ENCODE data around the gene MAPKAPK2.

MAPKAPK2 gene

GRCh38 chr1:206769304-206769731 lies 84.6 kb downstream of the MAPKAPK2 start:
- Histone ChIP-seq H3K4me3 (no peak overlapping the region), H3K4me1 (no peaks in the 10 kb centered on the region), H3K27me3 (peaks cover 0 to 7% of the 10 kb centered on the region in 2 donors), H3K36me3 (no peaks in the 10 kb centered on the region), H3K27ac (no peak overlapping the region), H3K9me3 (no peaks in the 10 kb centered on the region)
- intact Hi-C loops (cut with DNase I; ENCODE audit: low total_unique reads): no loop called here
- TF ChIP-seq CTCF (IDR thresholded peaks at IDR 0.05): no peak
- no peak for DNase-seq

- peak in 1 of 2 donors; percentile 34 for DNase-seq
- Histone ChIP-seq H3K4me1 (no peaks in the 10 kb centered on the region), H3K9me3 (no peaks in the 10 kb centered on the region), H3K4me3 (no peak within 1 kb of the TSS), H3K36me3 (no peaks in the 10 kb centered on the region), H3K27ac (no peak within 1 kb of the TSS), H3K27me3 (peaks cover 0 to 8% of the 10 kb centered on the region in 2 donors)
- intact Hi-C loops (cut with DNase I; ENCODE audit: low total_unique reads): no loop called here
- no peak for TF ChIP-seq CTCF (IDR thresholded peaks at IDR 0.05)
These were observed 86.0 kb downstream of the MAPKAPK2 start, which contains the start of gene IL19 for GRCh38 chr1:206770531-206771337. Gene IL19, plus strand, starts transcription at chr1:206770773. Its CDS starts 65,890 bp downstream, at chr1:206836663.

- H3K4me3 ChIP-seq: no peak overlapping the region
- H3K4me1 ChIP-seq: no peaks in the 10 kb centered on the region
- no peak for DNase-seq
These were observed 86.6 kb downstream of the MAPKAPK2 start for GRCh38 chr1:206771338-206771692.

GRCh38 chr1:206772243-206772937 lies 87.7 kb downstream of the MAPKAPK2 start, which contains the start of gene IL10:
Gene IL10, minus strand, starts transcription at chr1:206772494. Its CDS starts 59 bp downstream, at chr1:206772435.
- Histone ChIP-seq H3K9me3 (no peaks in the 10 kb centered on the region), H3K36me3 (no peaks in the 10 kb centered on the region), H3K4me1 (no peaks in the 10 kb centered on the region), H3K27ac (no peak within 1 kb of the TSS), H3K27me3 (peaks cover 0 to 8% of the 10 kb centered on the region in 2 donors), H3K4me3 (no peak within 1 kb of the TSS)
- no peak for TF ChIP-seq CTCF (IDR thresholded peaks at IDR 0.05)
- peak; percentile 58 to 73 for DNase-seq
- intact Hi-C loops (cut with DNase I; ENCODE audit: low total_unique reads): no loop called here

More at GRCh38 chr1:206771338-206771692, 86.6 kb downstream of the MAPKAPK2 start:
- Histone ChIP-seq H3K9me3 (no peaks in the 10 kb centered on the region), H3K27me3 (peaks cover 0 to 8% of the 10 kb centered on the region in 2 donors), H3K27ac (no peak overlapping the region), H3K36me3 (no peaks in the 10 kb centered on the region)
- intact Hi-C loops (cut with DNase I; ENCODE audit: low total_unique reads): no loop called here
- TF ChIP-seq CTCF (IDR thresholded peaks at IDR 0.05): no peak

GRCh38 chr1:206774093-206774492 lies 89.4 kb downstream of the MAPKAPK2 start:
- H3K36me3 ChIP-seq: no peaks in the 10 kb centered on the region
- H3K27me3 ChIP-seq: peaks cover 0 to 8% of the 10 kb centered on the region in 2 donors
- H3K27ac ChIP-seq: no peak overlapping the region
- intact Hi-C loops (cut with DNase I; ENCODE audit: low total_unique reads): no loop called here
- no peak for TF ChIP-seq CTCF (IDR thresholded peaks at IDR 0.05)
- no peak overlapping the region for H3K4me3 ChIP-seq
- no peaks in the 10 kb centered on the region for H3K9me3 ChIP-seq
- H3K4me1 ChIP-seq: no peaks in the 10 kb centered on the region
- no peak for DNase-seq

Data from tibial artery (tissue), 4 donors.